GM19467 (cell line): ENCODE data around the gene JAK1.
"Not testable (repeated sequence)": the region's sequence is repeated elsewhere in the genome, so short reads cannot be mapped to it uniquely, and the experiment has no call there.

Experiments
- ATAC-seq: cut with Tn5 transposase; IDR thresholded peaks from one replicate; pipeline ENCODE4 v1.9.1; 2021; ENCODE audit warnings: mild to moderate bottlenecking, moderate library complexity; ENCODE audit not compliant: unreplicated experiment

The JAK1 gene

DNA sequence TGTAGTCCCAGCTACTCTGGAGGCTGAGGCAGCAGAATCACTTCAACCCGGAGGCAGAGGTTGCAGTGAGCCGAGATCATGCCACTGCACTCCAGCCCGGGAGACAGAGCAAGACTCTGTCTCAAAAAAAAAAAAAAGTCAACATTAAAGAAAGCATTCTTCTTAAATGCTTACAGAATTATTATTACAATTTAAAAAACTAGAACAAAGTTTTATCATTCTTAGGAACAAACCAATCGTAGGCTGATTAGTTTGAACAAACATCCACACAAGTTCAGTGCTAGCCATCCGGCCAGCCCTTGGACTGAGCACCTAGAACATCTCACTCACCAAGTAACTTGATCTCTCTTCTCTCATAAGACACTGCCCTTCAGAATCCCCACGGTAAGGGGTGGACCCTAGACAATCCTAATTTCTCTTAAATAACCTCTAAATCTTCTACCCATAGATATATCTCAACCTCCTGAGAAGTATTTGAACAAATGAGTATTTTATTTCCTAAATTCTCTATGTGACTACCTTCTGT lies 16.0 kb downstream of the JAK1 start:
- no peak for ATAC-seq

DNA sequence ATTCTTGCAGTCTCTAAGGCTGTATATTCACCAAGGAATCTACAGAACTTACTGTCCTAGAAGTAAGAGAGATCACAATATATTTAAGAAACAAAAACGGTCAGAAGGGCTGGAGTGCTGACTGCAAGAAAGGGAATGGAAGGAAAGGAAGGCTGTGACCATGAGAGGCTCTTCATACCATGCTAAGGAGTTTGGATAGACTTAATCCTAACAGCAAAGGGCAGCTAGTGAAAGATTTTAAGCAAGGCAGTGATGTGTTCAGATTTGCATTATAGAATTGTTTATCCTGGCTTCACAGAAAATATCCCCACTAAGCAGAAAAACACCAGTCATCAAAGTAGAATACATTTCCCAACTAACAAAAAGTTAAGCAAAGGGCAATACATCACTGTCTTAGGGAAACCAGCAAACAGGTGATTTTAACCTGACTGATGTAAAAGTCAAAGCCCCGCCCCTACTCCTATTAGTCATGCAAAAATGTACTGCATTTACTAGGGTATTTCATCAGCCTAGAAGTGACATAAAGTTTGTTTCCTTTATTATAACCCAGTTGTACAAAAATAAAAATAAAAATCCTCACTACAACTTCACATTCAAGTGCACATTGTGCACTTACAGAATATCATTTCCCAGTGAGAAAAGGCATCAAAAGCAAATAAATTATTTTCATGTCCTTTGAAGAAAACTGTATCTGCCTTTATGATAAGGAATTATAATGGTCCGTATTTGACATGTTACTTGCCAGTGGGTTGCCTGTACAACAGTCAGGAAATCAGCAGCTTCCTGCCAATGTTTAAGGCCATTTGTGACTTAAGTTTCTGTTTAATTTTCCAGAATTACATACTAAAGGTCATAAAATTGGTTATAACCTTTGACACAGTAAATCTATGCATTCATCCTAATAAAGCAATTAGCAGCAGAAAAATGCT lies 17.2 kb downstream of the JAK1 start:
- ATAC-seq, result no peak

DNA sequence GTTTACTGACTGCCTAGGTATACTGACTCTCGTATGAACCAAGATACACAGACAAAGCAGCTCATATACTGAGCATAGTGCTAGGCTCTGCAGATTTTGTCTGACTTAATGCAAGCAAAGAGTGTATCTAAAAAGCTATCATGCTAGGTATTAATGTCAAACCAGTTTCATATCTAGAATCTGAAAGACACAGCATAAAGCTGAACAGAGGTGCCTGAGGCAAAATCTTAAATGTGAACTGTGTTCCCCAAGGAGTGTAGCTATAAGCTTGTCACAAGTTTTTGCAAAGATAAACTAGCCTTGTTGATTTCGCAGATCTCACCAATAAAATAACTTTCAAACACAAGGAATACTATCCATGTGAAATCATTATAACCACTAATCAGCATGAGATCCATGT lies 18.1 kb downstream of the JAK1 start:
- ATAC-seq, result no peak

DNA sequence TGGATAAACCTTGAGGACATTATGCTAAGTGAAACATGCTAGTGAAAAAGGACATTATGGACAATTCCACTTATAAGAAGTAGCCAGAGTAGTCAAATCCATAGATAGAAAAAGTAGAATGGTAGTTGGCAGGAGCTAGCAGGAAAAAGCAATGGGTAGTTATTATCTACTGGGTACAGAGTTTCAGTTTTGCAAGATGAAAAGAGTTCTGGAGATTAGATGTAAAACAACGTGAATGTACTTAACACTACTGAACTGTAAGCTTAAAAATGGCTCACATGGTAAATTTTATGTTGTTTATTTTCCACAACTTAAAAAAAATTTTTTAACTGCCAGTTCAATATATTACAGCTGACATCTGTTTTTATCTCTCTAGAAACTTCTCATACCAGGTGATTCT lies 19.4 kb downstream of the JAK1 start:
- ATAC-seq, result no peak

DNA sequence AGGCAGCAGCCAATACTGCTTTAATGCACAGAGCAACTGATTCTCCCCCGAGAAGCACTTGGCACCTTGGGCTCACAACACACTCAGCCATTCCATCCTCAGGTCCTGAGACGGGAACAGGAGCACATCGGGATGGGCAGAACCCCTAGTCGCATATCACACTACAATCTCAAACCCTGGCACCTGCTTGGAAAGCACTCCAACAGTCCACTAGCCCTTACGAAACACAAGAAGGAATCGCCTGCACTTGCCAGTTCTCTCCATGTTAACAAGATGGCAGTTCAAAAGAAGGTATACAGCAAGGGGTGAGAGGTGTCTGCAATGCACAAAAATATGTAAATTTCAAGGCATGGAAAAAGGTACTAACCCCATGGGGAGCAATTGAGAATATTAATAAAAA lies 21.4 kb downstream of the JAK1 start:
- no peak for ATAC-seq

DNA sequence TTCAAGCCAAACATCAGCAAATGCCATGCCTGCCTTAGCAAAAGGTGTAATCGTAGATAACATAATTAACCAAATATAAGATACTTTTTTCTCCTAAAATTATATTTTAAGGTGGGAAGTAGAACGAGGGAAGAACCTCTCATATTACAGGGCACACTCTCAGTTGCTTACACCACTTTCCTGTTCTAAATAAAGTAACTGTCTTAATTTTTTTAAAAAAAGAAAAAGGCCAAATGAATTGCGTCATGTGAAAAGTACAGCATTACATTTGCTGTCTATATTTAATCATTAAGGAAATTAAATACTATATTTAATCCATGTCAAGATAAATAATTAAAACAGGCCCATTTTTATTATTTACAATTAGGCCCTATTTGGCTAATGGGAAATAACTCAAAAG lies 23.7 kb downstream of the JAK1 start:
- ATAC-seq, result no peak

DNA sequence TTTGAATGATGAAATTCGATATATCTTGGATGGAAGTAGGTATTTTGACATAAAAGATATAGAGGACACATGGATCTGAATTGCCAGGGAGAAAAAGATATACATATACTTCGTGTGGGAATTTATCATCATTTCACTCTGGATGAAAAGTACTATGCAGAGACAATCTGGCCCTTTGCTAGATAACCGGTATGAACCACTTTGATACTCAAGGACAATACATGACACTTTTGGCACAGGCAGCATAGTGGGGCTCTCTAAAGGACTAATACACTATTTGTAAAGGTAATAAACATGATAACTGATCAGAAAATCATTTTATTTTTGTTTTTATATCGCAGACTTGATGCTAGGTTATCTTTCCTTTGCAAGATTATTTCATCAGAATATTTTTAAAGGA lies 24.2 kb downstream of the JAK1 start:
- ATAC-seq, result no peak

DNA sequence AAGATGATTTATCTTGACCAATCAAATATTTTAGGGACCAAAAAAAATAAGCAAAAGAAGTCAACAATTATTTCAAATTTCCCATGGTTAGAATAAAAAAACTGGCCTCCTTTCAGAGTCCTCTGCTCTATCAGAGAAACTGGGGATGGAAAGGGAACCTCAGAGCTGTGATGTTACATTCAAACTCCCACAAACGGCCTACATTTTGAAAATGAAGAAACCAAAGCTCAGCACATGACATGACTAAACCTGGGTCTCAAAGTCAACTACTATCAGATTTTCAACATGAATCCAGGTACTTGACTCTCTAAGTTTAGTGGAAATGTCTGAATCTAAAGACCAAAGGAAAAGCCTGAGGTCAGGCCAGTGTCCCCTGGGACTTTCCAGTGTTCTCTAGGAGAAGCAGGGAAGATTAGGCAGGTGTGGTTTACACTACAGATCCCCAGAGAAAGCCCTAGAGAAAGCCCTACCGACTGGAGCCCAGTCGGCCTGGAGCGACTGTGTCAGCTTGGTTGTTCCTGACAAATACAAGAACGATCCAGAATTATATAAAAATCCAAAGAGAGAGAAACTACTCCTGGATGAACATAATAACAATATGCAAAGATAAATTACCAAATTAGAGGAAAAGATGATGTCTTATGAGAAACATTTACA lies 24.8 kb downstream of the JAK1 start:
- ATAC-seq, result no peak

DNA sequence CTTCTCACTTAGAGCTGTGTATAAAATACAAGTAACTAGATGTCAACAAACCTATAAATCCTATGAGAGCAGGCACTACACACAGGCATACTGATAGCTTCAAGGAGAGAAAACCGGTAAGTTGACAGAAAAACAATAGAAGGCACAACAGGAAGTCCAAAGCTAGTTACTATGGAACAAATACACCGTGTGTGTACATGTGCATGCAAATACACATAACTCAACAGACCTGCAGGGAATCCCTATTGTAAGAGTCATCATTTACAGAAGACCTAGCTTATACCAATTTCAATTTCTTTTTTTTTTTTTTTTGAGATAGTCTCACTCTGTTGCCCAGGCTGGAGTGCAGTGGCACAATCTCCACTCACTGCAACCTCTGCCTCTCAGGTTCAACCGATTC lies 26.3 kb downstream of the JAK1 start:
- ATAC-seq, result no peak

DNA sequence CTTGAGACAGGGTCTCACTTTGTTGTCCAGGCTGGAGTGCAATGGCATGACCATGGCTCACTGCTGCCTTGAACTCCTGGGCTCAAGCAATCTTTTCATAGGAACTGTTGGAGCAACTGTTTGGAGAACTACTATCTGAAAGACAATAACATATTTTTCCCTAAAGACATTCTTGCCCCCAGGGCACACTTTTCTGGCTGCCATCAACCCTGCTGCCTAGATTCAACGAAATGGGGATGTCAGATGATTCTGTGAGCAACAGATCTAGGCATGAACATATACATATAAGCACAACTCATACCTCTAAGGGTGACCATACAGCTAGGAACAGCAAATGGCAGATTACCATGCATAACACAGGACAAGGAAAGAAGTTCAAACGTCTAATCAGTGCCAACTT lies 27.4 kb downstream of the JAK1 start:
- ATAC-seq, result no peak

DNA sequence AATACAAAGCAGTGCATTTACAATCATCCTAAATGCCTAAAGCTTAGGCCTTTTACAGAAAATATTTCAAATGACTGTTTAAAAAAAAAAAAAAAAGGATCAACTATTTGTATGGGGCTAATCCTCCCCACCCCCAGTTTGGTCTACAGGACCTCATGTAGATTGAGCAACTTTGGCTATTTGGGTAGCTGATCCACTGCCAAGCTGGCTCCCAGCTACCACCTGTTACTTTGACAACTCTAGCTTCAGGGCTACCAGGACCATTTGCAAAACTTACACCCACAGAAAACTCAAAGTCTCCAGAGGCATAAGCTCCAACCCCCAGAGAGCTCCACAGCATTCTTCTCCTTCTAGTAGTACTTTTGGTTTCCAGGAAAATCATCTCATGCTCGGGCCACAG lies 29.4 kb downstream of the JAK1 start:
- ATAC-seq, result no peak

DNA sequence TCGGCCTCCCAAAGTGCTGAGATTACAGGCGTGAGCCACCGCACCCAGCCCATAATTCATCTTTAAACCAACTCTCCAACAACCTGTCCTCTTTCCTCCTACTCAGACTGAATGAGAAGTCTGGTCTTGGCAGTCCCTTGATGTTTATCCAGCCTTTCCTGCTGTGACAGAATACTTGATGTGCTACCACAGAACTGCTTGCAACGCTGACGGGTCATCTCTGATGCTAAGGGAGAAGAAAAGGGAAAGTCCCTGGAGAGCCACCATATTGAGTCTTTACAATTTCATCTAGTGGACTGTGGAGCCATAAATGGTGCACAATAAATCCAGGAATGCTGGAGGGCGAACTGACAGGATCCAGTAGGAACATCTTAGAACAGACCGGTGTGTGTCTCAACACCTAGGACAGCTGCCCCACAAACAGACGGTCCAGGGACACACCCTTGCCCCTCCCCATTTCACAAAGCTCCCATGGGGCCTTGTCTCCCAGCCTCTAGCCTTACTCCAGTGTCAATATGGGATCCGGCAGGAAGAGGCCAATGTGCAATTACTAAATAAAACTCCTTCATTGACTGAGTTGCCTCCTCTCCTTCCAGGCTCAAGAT lies 30.7 kb downstream of the JAK1 start:
- no peak for ATAC-seq

DNA sequence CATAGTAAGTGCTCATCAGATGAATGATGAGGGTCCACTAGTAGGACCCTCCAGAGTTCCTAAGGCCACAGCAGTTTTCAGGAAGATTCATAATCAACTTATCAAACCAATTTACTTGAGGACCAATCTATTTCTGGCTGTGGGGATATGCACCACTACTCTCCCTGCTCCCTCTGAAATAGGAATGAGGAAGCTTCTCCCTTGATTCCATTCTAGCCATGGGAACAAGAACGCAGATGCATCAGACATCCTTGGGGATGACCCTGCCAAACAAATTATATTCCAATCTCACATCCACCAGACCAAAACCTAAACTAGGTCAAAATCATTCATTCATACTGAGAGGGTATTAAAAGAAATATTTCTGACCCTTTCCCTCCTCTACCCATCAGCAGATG lies 31.5 kb downstream of the JAK1 start:
- ATAC-seq, result no peak

DNA sequence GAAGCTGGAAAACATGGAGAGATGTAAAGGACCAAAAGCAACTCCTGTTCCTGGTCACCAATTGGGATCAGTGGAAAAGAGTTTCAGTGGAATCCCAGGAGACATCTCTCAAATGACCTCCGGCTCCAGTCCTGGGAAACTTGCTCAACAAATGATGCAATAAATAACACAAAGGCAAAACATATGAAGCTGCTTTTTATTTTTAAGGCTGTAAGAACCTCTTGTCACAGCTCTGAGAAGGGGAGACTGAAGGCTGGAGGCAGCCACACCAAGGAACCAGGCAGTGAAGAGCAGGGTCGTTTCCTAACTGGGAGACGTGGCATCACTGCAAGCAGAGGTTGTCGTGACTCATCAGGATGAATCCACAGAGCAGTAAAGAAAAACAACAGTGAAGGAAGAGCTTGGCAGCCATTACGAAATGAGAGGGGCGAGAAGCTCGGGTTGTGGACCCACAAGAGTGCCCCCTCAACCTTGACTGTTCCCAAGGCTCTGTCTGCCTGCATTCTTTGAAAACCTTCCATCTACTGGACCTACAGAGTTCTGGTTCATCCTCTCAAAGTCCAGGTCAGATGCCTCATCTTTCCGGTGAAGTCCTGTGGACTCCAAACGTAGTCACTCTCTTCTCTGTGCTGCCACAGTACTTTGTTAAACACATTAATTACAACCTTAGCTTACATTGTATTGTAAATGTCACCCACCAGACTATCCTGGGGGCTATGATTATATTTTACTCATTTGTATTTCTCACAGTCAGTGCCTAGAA lies 32.1 kb downstream of the JAK1 start:
- ATAC-seq, result no peak

DNA sequence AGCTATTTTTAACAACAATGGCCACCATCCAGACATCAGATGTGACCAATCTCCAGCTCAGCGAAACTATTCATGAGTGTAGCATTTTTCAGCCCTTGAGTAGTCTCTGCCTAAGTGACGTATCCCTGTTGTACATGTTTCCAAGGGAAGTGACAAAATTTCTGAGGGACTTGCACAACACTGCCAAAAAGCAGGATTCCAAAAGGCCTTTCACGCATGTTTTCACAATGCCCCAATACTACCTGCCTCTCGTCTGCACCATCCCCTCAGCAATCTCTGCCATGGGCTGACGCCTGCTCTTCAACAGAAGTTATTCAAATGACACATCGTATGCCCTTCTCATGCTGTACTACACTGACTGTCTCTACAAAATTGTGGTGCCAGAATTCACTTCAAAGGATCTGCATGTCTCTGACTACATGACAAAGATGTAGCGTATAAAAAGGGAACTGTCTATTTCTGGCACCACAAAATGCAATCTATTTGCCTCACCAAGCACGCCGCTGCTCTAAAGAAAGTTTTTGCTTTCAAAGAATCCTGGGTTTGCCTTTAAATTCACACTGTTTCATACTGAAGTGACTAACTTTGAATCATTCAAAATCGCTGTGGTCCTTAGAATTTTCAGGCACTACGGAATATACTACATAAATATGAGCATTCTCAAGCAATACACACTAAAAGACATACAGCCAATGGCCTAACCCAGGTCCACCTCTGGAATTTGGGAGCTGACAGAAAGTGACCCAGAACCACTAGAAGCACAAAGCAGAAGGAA lies 32.9 kb downstream of the JAK1 start:
- no peak for ATAC-seq

DNA sequence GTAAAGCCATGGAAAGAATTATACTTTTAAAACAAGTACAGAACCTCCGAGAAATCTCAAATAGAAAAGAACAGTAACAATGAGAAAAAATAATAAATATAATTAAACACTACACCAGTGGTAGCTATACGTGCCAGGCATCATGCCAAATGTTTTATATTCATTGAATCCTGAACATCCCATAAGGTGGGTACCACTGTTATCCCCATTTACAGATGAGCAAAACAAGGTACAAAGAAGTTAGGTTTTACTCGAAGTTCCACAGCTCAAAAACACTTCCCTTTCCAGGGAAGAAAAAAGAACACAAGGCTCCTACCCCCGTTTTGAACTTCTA lies 33.4 kb downstream of the JAK1 start:
- ATAC-seq, result no peak

DNA sequence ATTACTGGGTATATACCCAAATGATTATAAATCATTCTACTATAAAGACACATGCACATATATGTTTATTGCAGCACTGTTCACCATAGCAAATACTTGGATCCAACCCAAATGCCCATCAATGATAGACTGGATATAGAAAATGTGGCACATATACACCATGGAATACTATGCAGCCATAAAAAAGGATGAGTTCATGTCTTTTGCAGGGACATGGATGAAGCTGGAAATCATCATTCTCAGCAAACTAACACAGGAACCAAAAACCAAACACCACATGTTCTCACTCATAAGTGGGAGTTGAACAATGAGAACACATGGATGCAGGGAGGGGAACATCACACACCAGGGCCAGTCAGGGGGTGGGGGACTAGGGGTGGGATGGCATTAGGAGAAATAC lies 35.7 kb downstream of the JAK1 start:
- ATAC-seq, result not testable (repeated sequence)

DNA sequence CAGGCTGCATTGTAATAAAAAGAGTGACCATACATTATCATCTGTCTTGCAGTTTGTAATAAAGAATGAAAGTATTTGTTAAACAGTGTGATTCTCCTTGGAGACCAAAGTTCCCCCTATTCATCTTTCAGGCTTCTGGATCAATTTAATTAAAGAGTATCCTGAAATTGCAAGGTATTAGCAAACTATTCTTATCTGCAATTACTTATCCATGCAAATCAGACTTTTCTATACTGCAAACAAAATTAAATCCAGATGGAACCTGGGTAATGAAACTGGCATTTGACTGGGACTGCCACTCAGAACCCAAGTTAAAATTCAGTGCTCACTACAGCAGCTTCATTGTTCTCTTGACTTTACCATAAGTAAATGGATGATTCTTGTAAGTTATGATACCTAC lies 37.1 kb downstream of the JAK1 start:
- ATAC-seq, result no peak

DNA sequence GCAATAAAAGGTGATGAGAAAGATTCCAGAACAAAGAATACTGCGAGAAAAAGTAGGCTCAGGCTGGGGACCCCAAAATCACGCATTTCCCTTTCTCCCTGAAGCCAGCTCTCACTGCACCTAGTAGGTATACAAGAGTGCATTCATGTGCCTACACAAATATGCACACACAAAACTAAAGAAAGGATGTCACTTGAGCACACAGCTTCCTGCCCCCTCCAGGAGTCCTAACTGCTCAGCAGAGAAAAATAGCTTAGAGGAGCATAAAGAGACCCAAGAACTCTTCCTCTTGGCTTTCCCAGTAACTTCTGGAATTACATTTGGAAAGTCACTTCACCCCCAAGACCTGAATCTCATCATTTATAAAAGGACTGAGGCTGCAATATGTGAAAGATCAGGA lies 38.0 kb downstream of the JAK1 start:
- no peak for ATAC-seq

DNA sequence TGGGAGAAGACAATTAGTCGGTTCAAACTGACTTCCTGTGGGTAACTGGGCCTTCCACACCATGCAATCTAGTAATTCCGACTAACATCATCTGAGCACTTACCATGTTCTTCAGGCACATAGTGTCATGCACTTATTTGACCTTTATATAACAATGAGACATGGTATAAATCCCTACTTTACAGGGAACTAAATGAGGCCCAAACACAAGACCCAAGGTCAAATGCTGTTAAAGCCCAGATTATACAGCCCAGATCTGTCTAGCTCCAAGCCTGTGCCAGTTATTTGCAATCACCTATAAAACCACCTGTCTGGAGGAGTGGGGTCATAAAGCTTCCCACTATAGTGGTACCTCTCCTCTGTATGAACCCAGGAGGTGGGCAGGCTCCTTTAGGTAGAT lies 40.8 kb downstream of the JAK1 start:
- no peak for ATAC-seq
